GM12878 (cell line): ENCODE data around the gene CATSPER3. TPM values are rescaled to one million over a fixed set of nuclear protein-coding genes. Genes with fewer than 3 reads are reported as not detected.

Source experiments
- ATAC-seq: fragments of 200-7000 bp; cut with Tn5 transposase; 3 replicates; pipeline ENCODE4 v1.9.1; 2020; ENCODE audit warnings: mild to moderate bottlenecking, moderate library complexity
- BruUV-seq: library from RNA; stranded (reverse); fragments of 400-500 nt; replicated peaks from 2 replicates; lab custom pipeline; 2021; lab: Mats Ljungman, UMichigan
- CTCF ChIA-PET: fragments of 300-600 bp; sonication (Branson Sonifier 250); formaldehyde crosslinking; extraction: SDS; loops from one replicate; lab custom pipeline; 2021; ENCODE audit warnings: inconsistent platforms; lab: Yijun Ruan, JAX
- POLR2A ChIA-PET: fragments of 350-600 bp; formaldehyde crosslinking; extraction: SDS; loops from one replicate; lab custom pipeline; 2021; ENCODE audit warnings: inconsistent platforms; lab: Charles Lee
- RAD21 ChIA-PET: fragments of 300-600 bp; sonication (Branson Sonifier 250); formaldehyde crosslinking; loops from one replicate; lab custom pipeline; 2023; ENCODE audit warnings: antibody characterized with exemption; ENCODE audit not compliant: unreplicated experiment; lab: Charles Lee
- SMC1A ChIA-PET: fragments of 300-600 bp; sonication (Branson Sonifier 250); formaldehyde crosslinking; loops from one replicate; lab custom pipeline; 2023; ENCODE audit not compliant: unreplicated experiment, uncharacterized antibody; lab: Charles Lee
- DNase-seq: peaks from one replicate; pipeline ENCODE4 v3.0.0-alpha.2; 2011; ENCODE audit warnings: low read depth, low spot score
- FAIRE-seq: peaks from 3 replicates; lab custom pipeline; 2011; peaks lifted over from hg19 to GRCh38; lab: Jason Lieb, UNC
- H2AFZ ChIP-seq: 2 replicates; pipeline ENCODE4 v1.6.0; 2011; ENCODE audit warnings: low read depth, low read length, control low read depth; ENCODE audit not compliant: control insufficient read depth
- H3K27ac ChIP-seq: 2 replicates; pipeline ENCODE4 v1.5.1; 2011; ENCODE audit warnings: control low read depth; ENCODE audit not compliant: control insufficient read depth, insufficient read depth
- H3K27me3 ChIP-seq, 2 experiments: replicated peaks in 1 of 2; 2 replicates each; pipeline versions ENCODE4 v1.6.0 to v1.6.1; 2011; ENCODE audit warnings: low read length in 1 of 2; ENCODE audit not compliant: control insufficient read depth in 2 of 2, insufficient read depth in 2 of 2
- H3K36me3 ChIP-seq, 2 experiments: 2 replicates each; pipeline ENCODE4 v1.5.1; 2011; ENCODE audit warnings: low read length in 1 of 2; ENCODE audit not compliant: control insufficient read depth in 2 of 2, insufficient read depth in 2 of 2
- H3K4me1 ChIP-seq: 2 replicates; pipeline ENCODE4 v1.6.1; 2011; ENCODE audit warnings: mild to moderate bottlenecking, low read length, moderate library complexity, mixed read lengths; ENCODE audit not compliant: control insufficient read depth, insufficient read depth
- H3K4me2 ChIP-seq: 2 replicates; pipeline ENCODE4 v1.6.0; 2011; ENCODE audit warnings: control low read depth; ENCODE audit not compliant: control insufficient read depth, insufficient read depth
- H3K4me3 ChIP-seq: fragments of 200-600 bp; sonication (generic); 2 replicates; pipeline ENCODE4 v1.5.1; 2016
- H3K79me2 ChIP-seq: 2 replicates; pipeline ENCODE4 v1.6.0; 2011; ENCODE audit warnings: low read length; ENCODE audit not compliant: control insufficient read depth, insufficient read depth
- H3K9ac ChIP-seq: 2 replicates; pipeline ENCODE4 v1.8.0; 2011; ENCODE audit warnings: low read length, control low read depth, mixed read lengths; ENCODE audit not compliant: control insufficient read depth, insufficient read depth
- H3K9me3 ChIP-seq: replicated peaks from 3 replicates; pipeline ENCODE4 v1.5.1; 2011; ENCODE audit warnings: mild to moderate bottlenecking, low read length; ENCODE audit not compliant: control insufficient read depth, insufficient read depth
- H4K20me1 ChIP-seq: 2 replicates; pipeline ENCODE4 v1.6.0; 2011; ENCODE audit not compliant: control insufficient read depth, insufficient read depth
- BCLAF1 ChIP-seq: fragments of 450-650 bp; IDR thresholded peaks from 2 replicates; pipeline ENCODE4 v1.6.1; 2017; ENCODE audit warnings: antibody characterized with exemption, mild to moderate bottlenecking, moderate library complexity
- BMI1 ChIP-seq: fragments of 450-650 bp; IDR thresholded peaks from 2 replicates; pipeline ENCODE4 v1.6.1; 2016; ENCODE audit warnings: mild to moderate bottlenecking, moderate library complexity, borderline replicate concordance
- CEBPB ChIP-seq, 2 experiments: fragments of 150-350 bp in 1 of 2; IDR thresholded peaks; 2 replicates each; pipeline ENCODE4 v1.6.1; 2012 to 2014; ENCODE audit warnings: low read depth in 2 of 2, low read length in 2 of 2, borderline replicate concordance in 1 of 2, inconsistent platforms in 1 of 2
- CHD4 ChIP-seq: fragments of 200-600 bp; sonication (generic); IDR thresholded peaks from 2 replicates; pipeline ENCODE4 v1.6.1; 2016; ENCODE audit warnings: mild to moderate bottlenecking
- EGR1 ChIP-seq, 2 experiments: IDR thresholded peaks; 1 replicate in 1 of 2; 2 replicates in 1 of 2; pipeline ENCODE4 v1.6.1; 2011 to 2012; ENCODE audit warnings: low read depth in 2 of 2, low read length in 2 of 2, borderline replicate concordance in 1 of 2, mild to moderate bottlenecking in 1 of 2, moderate library complexity in 1 of 2
- HDAC6 ChIP-seq: fragments of 200-600 bp; sonication (generic); IDR thresholded peaks from one replicate; pipeline ENCODE4 v1.8.0; 2017; ENCODE audit warnings: antibody characterized with exemption; ENCODE audit not compliant: unreplicated experiment
- IRF4 ChIP-seq: IDR thresholded peaks from 2 replicates; pipeline ENCODE4 v1.6.1; 2011; ENCODE audit warnings: low read depth, low read length
- MXI1 ChIP-seq: fragments of 150-350 bp; IDR thresholded peaks from 2 replicates; pipeline ENCODE4 v1.6.1; 2011; ENCODE audit warnings: low read depth, mild to moderate bottlenecking, inconsistent platforms, low read length, improper control_type of control experiment
- NR2C1 ChIP-seq: fragments of 450-650 bp; IDR thresholded peaks from 2 replicates; pipeline ENCODE4 v1.6.1; 2017; ENCODE audit warnings: antibody characterized with exemption, mild to moderate bottlenecking, moderate library complexity
- NR2F1 ChIP-seq: fragments of 450-650 bp; conservative IDR thresholded peaks from 2 replicates; pipeline ENCODE4 v1.6.1; 2017; ENCODE audit warnings: mild to moderate bottlenecking
- PKNOX1 ChIP-seq: fragments of 450-650 bp; IDR thresholded peaks from 2 replicates; pipeline ENCODE4 v1.6.1; 2016; ENCODE audit warnings: mild to moderate bottlenecking
- SREBF2 ChIP-seq: IDR thresholded peaks from 2 replicates; pipeline ENCODE4 v1.6.1; 2012; ENCODE audit warnings: mild to moderate bottlenecking, low read length
- ZNF384 ChIP-seq: IDR thresholded peaks from 2 replicates; pipeline ENCODE4 v1.6.1; 2012; ENCODE audit warnings: low read depth, mild to moderate bottlenecking, low read length, improper control_type of control experiment, borderline replicate concordance
- WGBS: methylation state at CpG from one replicate; pipeline ENCODE4 v1.1.6; 2016; ENCODE audit warnings: low lambda C conversion rate; ENCODE audit not compliant: insufficient replicate concordance, insufficient coverage; ENCODE audit errors: missing lambda C conversion rate; 5-methylcytosine and 5-hydroxymethylcytosine counted together
- in situ Hi-C: fragments of 300-500 bp; cut with MboI; formaldehyde crosslinking; loops from 9 replicates; pipeline ENCODE4 v1.14.3; 2018; ENCODE audit warnings: mixed read lengths
- intact Hi-C: fragments of 100-400 bp; cut with micrococcal nuclease; formaldehyde crosslinking; loops from one replicate; pipeline ENCODE4 v1.14.2; 2022; ENCODE audit not compliant: unreplicated experiment
- polyA plus RNA-seq, 11 experiments: library from polyadenylated mRNA; depleted of rRNA in 4 of 11; unstranded in 6 of 11; stranded (reverse) in 5 of 11; fragments of >200 nt; fragmentation: Nextera tagmentation in 4 of 11; fragmentation: Illumina TruSeq in 1 of 11; extraction: Ambion mirVana in 4 of 11; extraction: Trizol in 1 of 11; gene quantifications; 1 replicate in 1 of 11; 2 replicates in 10 of 11; pipeline versions ENCODE4 v1.2.1 to v1.2.3, GENCODE V29; 2011 to 2016; ENCODE audit warnings: inconsistent platforms in 2 of 11, missing spikeins in 2 of 11, low read depth in 1 of 11
- total RNA-seq, 4 experiments: library from RNA; depleted of rRNA in 3 of 4; stranded (reverse); fragments of >200 nt in 3 of 4; fragmentation: Illumina TruSeq in 1 of 4; extraction: Trizol in 1 of 4; gene quantifications; 2 replicates each; pipeline versions ENCODE4 v1.2.1 to v1.2.3, GENCODE V29; 2013 to 2021

Gene CATSPER3
- total and polyA plus RNA-seq, 10 of the 15 experiments (the other 5 are each of a cell fraction or from before 2014, with no cell fraction given) = 0.06 to 0.38 (median 0.13) TPM; not detected in 4

- ChIA-PET POLR2A (no interaction called here), CTCF (no interaction called here), RAD21 (no interaction called here), SMC1A (no interaction called here)
- WGBS = 55% methylated on average over 13 of the region's 13 CpGs
- H2AFZ ChIP-seq = no peak overlapping the region
- H4K20me1 ChIP-seq = no peaks in the 10 kb centered on the region
- BruUV-seq = no TSS peak
- H3K4me1 ChIP-seq = no peaks in the 10 kb centered on the region
- H3K27ac ChIP-seq = no peak overlapping the region
- no peak overlapping the region for H3K9ac ChIP-seq
- DNase-seq = no peak
- H3K27me3 ChIP-seq = no peaks in the 10 kb centered on the region
- H3K4me2 ChIP-seq = no peak overlapping the region
- TF ChIP-seq IRF4 = no peak
- TF ChIP-seq CEBPB (IDR thresholded peaks at IDR 0.05; ENCODE audit: borderline replicate concordance in 1 of 2, low read depth in 2 of 2, low read length in 2 of 2) = no peak
- no peak for TF ChIP-seq CHD4
- TF ChIP-seq MXI1 = no peak
- TF ChIP-seq NR2F1 = no peak
- no peak for TF ChIP-seq BMI1
- FAIRE-seq = no peak
- intact Hi-C loops (no loop called here), in situ Hi-C loops (no loop called here)
- no peaks in the 10 kb centered on the region for H3K79me2 ChIP-seq
- no peaks in the 10 kb centered on the region for H3K9me3 ChIP-seq
- ATAC-seq = no peak
- H3K36me3 ChIP-seq = no peaks in the 10 kb centered on the region
- no peak overlapping the region for H3K4me3 ChIP-seq
These were observed 41.5 kb downstream of the CATSPER3 start for GRCh38 chr5:135008981-135009735.

GRCh38 chr5:135009736-135010501 is 42.2 kb downstream of the CATSPER3 start:
- H3K27ac ChIP-seq = no peak overlapping the region
- H3K4me1 ChIP-seq = no peaks in the 10 kb centered on the region
- 31% methylated on average over 11 of the region's 11 CpGs for WGBS
- in situ Hi-C loops = no loop called here
- no peaks in the 10 kb centered on the region for H3K9me3 ChIP-seq
- H2AFZ ChIP-seq = no peak overlapping the region
- ChIA-PET SMC1A (no interaction called here), CTCF (no interaction called here), POLR2A (no interaction called here), RAD21 (no interaction called here)
- H3K36me3 ChIP-seq = no peaks in the 10 kb centered on the region
- H3K4me3 ChIP-seq = no peak overlapping the region
- H3K9ac ChIP-seq = no peak overlapping the region
- no peak for DNase-seq
- no peak for FAIRE-seq
- BruUV-seq = no TSS peak
- H4K20me1 ChIP-seq = no peaks in the 10 kb centered on the region
- no peaks in the 10 kb centered on the region for H3K79me2 ChIP-seq
- no peak for ATAC-seq
- H3K4me2 ChIP-seq = no peak overlapping the region
- intact Hi-C loops = no loop called here
- H3K27me3 ChIP-seq = no peaks in the 10 kb centered on the region
- TF ChIP-seq HDAC6 = no peak
- TF ChIP-seq BCLAF1 = no peak
- no peak for TF ChIP-seq ZNF384
- TF ChIP-seq EGR1 (IDR thresholded peaks at IDR 0.05; ENCODE audit: borderline replicate concordance in 1 of 2, low read depth in 2 of 2, low read length in 2 of 2) = no peak
- no peak for TF ChIP-seq NR2C1
- TF ChIP-seq SREBF2 = no peak
- TF ChIP-seq PKNOX1 = no peak
